AG10803 (cell line): ENCODE results near the gene SSR3.

Experiments
- DNase-seq: peaks from one replicate; pipeline ENCODE4 v3.0.0; 2010; ENCODE audit warnings: low read depth
- H3K4me3 ChIP-seq: 2 replicates; pipeline ENCODE4 v1.5.1; 2011; ENCODE audit warnings: mild to moderate bottlenecking, low read length, control low read depth
- TF ChIP-seq, protein P1 (sequence below): conservative IDR thresholded peaks from 2 replicates; pipeline ENCODE4 v1.5.1; 2011; ENCODE audit warnings: mild to moderate bottlenecking, low read length, control low read depth, inconsistent platforms

Gene SSR3

DNA sequence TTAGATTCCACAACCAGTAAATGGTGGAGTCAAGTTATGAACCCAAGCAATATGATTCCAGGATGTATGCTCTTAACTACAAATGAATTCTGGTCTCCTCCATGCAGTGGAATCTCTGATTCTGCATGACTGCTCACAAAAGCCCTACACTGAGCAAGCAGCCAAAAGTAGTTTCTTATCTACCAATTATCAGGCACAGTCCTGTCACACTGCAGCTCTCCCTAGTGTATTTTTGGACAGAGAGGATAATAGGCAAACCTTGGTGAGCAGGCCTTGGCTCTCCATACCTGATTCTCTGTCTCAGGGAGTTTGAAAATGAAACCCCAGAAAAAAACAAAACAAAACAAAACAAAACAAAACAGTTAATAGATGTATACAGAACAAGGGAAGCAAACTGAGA is 3.5 kb upstream of the SSR3 start:
- DNase-seq, result no peak
- TF ChIP-seq, protein P1, sequence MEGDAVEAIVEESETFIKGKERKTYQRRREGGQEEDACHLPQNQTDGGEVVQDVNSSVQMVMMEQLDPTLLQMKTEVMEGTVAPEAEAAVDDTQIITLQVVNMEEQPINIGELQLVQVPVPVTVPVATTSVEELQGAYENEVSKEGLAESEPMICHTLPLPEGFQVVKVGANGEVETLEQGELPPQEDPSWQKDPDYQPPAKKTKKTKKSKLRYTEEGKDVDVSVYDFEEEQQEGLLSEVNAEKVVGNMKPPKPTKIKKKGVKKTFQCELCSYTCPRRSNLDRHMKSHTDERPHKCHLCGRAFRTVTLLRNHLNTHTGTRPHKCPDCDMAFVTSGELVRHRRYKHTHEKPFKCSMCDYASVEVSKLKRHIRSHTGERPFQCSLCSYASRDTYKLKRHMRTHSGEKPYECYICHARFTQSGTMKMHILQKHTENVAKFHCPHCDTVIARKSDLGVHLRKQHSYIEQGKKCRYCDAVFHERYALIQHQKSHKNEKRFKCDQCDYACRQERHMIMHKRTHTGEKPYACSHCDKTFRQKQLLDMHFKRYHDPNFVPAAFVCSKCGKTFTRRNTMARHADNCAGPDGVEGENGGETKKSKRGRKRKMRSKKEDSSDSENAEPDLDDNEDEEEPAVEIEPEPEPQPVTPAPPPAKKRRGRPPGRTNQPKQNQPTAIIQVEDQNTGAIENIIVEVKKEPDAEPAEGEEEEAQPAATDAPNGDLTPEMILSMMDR, result no peak

DNA sequence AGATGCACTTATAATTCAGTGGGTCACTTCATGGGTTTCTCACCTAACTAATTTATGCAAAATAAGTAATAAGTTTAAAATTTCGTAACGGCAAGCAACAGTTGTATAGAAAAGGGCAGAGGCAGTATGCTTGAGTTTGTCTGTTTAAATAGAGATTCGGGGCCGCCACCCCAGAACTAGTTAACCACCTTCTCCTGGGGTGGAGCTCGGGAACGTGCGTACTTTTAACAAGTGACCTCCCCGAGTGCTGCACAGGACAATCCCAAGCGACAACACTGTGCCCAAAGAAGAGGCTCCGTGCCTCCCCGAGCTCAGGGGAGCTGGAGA is 439 bp downstream of the SSR3 start:
- TF ChIP-seq, protein P1, result no peak
- peak; percentile 16 for DNase-seq

More for the DNA sequence above, 3.5 kb upstream of the SSR3 start:
- H3K4me3 ChIP-seq, result no peak overlapping the region

DNA sequence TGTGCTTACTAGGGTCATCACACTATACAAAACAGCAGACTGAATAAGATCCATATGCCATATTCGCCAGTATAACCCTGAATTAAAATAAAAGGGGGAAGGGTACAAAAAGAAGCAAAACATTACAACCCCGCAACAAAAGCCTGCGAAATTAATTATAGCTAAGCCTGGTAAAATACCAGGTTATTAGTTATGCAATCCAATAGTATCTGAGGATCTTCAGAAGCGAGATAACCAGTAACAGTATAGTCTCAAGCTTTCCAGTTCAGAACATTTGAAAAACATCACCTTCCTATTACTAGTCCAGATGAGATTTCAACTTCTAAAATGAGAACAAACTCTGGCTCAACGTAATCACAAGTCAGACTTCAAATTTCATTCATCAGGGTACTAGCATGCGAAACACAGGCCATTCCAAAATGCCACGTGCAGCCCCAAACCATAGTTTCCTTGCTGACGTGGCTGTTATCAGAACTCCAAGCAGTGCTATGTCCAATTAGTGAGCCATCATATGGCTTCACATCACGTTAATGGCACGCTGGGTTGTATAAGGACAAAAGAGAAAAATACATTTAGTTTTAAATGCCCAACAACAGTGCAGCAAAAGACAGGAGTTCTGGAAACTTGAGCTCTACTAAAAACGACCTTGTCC is 1.1 kb downstream of the SSR3 start:
- H3K4me3 ChIP-seq, result peak overlapping the region; percentile 87
- TF ChIP-seq, protein P1, result no peak
- peak; percentile 76 for DNase-seq

More for the DNA sequence above, 439 bp downstream of the SSR3 start:
- peak overlapping the region; percentile 87 for H3K4me3 ChIP-seq

- TF ChIP-seq, protein P1, result no peak
- DNase-seq, result no peak
- peak overlapping the region; percentile 87 for H3K4me3 ChIP-seq
Measured at GRCh38 chr3:156552973-156553372, 1.9 kb downstream of the SSR3 start.

- peak; percentile 91 for DNase-seq
- TF ChIP-seq, protein P1, result no peak
- H3K4me3 ChIP-seq, result peak overlapping the region; percentile 11
Measured at GRCh38 chr3:156551746-156552145, 3.2 kb downstream of the SSR3 start.

GRCh38 chr3:156551261-156551660 is 3.7 kb downstream of the SSR3 start:
- DNase-seq, result peak; percentile 73
- TF ChIP-seq, protein P1, result no peak
- peak overlapping the region; percentile 11 for H3K4me3 ChIP-seq

DNA sequence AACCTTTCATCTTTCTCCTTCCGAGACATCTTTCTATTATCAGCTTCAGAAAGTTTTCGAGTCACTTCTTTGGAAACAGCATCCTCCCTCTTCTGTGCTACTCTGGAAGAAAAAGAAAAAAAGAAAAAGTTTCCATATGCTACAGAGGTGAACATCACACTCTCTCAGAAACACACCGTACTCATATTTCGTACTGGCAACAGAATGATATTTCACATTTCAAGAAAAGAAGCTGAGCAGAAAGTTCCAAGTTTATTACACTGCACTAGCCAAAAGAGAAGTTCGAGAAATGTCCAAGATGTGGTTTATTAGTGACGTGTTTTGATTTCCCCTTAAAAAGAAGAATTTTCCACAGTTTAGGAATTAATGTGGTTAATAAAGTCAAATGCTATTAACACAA is 6.0 kb downstream of the SSR3 start:
- H3K4me3 ChIP-seq, result no peak overlapping the region
- DNase-seq, result no peak
- TF ChIP-seq, protein P1, result no peak
